DOHH2 (cell line): ENCODE measurements around the gene RSBN1L.
A peak's percentile ranks its signal among the peaks of the same experiment; 100 is the strongest.

Experiments used
- CTCF ChIP-seq: fragments of 200-600 bp; sonication (generic); IDR thresholded peaks from one replicate; pipeline ENCODE4 v1.5.1; 2014; ENCODE audit warnings: antibody characterized with exemption, mild to moderate bottlenecking, low read depth, low read length; ENCODE audit not compliant: poor library complexity, severe bottlenecking
- EZH2phosphoT487 ChIP-seq: fragments of 200-600 bp; sonication (generic); IDR thresholded peaks from 2 replicates; pipeline ENCODE4 v1.6.1; 2017; ENCODE audit warnings: borderline replicate concordance, mild to moderate bottlenecking, antibody characterized with exemption, low read length, moderate library complexity, mixed read lengths

GRCh38 chr7:77759294-77759889 is 63.1 kb downstream of the RSBN1L start:
- TF ChIP-seq CTCF (peak; percentile 92), EZH2phosphoT487 (no peak)
